ENCODE measurements around the gene LY6G6F.

DNA sequence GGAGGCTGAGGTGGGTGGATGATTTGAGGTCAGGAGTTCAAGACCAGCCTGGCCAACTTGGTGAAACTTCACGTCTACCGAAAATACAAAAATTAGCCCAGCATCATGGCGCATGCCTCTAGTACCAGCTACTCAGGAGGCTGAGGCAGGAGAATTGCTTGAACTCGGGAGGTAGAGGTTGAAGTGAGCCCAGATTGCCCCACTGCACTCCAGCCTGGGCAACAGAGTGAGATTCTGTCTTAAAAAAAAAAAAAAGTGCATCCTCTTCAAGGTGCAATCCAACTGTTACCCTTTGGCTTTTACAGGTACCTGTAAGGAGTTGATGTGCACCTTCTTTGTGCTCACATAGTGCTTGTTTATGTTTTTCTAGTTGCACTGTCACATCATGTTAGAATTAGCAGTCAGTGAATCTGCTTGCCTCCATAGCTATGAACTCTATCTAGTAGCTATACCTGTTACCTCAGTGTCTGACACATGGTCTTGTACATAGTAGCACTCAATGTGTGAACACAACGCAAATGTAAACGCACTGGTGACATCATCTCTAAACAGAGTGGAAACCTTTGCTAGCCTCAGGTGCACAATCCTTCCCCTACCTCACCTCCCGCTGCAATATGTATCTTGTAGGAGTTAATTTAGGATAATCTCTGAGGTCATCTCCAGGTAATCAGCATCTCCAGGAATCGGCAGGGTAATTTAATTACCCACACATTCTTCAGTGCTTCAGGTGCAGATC lies 42.8 kb downstream of the LY6G6F start:
- TF ChIP-seq SUZ12 (IDR thresholded peaks at IDR 0.05; ENCODE audit: extremely low read depth, insufficient read depth, insufficient read length) (no peak), ZNF274 (IDR thresholded peaks at IDR 0.05; ENCODE audit: low read depth, low read length) (no peak), YY1 (IDR thresholded peaks at IDR 0.05; ENCODE audit: insufficient read depth, insufficient read length) (no peak)
